ENCODE data around the gene TFDP3. TPM values are rescaled to one million over a fixed set of nuclear protein-coding genes. Genes with fewer than 3 reads are reported as not detected.

Gene TFDP3
- not detected in 2 replicates for total RNA-seq

GRCh38 chrX:133218329-133218728, at the start of gene TFDP3:
TFDP3 (minus strand) TSS chrX:133218354; CDS start chrX:133218259, 95 bp downstream.

Small RNAs within 50 kb of the gene (small RNA-seq; reads per million reads assigned to genes)
- gene RNU1-115P = not detected

Other genes with a start within 250 kb of the TFDP3 start
- not detected in 2 replicates for gene USP26, start 121.2 kb downstream of the TFDP3 start, total RNA-seq
- gene GPC4, start 197.1 kb upstream of the TFDP3 start, total RNA-seq = 0.13 and 0.76 TPM in 2 replicates